ENCODE measurements around the gene PTPRN2. TPM values are rescaled to one million over a fixed set of nuclear protein-coding genes. Genes with fewer than 3 reads are reported as not detected.

The PTPRN2 gene
- polyA plus RNA-seq, 1 experiment: 0.31 TPM

DNA sequence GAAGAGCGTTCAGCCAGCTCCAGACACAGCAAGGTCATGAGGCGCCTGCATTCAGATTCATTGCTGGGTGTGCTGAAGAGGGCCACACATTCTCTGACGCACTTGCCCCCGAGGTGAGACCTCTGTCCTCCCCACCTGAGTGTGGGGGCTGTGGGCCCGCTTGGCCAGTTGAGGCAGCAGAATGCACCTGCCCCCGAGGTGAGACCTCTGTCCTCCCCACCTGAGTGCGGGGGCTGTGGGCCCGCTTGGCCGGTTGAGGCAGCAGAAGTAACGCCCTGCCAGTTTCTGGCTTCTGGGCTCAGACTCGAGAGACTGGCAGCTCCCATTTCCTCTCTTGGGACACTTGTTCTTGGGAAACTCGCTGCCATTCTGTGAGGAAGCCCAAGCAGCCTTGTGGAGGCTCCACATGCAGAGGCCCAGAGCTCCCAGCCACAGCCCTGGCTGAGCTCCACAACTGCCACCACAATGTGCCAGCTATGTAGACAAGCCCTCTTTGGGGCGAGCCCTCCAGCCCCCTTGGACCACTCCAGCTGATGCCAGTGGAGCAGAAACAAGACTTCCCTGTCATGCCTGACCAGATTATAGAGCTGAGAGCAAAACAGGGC lies 816.8 kb downstream of the PTPRN2 start:
- H3K4me3 ChIP-seq (ENCODE audit: low read depth, low read length): no peak overlapping the region
- TF ChIP-seq, protein P1, sequence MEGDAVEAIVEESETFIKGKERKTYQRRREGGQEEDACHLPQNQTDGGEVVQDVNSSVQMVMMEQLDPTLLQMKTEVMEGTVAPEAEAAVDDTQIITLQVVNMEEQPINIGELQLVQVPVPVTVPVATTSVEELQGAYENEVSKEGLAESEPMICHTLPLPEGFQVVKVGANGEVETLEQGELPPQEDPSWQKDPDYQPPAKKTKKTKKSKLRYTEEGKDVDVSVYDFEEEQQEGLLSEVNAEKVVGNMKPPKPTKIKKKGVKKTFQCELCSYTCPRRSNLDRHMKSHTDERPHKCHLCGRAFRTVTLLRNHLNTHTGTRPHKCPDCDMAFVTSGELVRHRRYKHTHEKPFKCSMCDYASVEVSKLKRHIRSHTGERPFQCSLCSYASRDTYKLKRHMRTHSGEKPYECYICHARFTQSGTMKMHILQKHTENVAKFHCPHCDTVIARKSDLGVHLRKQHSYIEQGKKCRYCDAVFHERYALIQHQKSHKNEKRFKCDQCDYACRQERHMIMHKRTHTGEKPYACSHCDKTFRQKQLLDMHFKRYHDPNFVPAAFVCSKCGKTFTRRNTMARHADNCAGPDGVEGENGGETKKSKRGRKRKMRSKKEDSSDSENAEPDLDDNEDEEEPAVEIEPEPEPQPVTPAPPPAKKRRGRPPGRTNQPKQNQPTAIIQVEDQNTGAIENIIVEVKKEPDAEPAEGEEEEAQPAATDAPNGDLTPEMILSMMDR (IDR thresholded peaks at IDR 0.05; ENCODE audit: insufficient read depth, low read depth, low read length): no peak
- ChIA-PET POLR2A (no interaction called here), CTCF (interaction anchor here (0.6 kb wide), 1 partner anchor 877 kb away, joined by 3 read pairs; no protein-coding TSS in a partner anchor)
- no peak for DNase-seq (ENCODE audit: low read depth)
- H3K36me3 ChIP-seq (ENCODE audit: control insufficient read depth, insufficient read depth, low read length): no peaks in the 10 kb centered on the region
- no peaks in the 10 kb centered on the region for H3K27me3 ChIP-seq (ENCODE audit: control insufficient read depth, insufficient read depth, low read length)

DNA sequence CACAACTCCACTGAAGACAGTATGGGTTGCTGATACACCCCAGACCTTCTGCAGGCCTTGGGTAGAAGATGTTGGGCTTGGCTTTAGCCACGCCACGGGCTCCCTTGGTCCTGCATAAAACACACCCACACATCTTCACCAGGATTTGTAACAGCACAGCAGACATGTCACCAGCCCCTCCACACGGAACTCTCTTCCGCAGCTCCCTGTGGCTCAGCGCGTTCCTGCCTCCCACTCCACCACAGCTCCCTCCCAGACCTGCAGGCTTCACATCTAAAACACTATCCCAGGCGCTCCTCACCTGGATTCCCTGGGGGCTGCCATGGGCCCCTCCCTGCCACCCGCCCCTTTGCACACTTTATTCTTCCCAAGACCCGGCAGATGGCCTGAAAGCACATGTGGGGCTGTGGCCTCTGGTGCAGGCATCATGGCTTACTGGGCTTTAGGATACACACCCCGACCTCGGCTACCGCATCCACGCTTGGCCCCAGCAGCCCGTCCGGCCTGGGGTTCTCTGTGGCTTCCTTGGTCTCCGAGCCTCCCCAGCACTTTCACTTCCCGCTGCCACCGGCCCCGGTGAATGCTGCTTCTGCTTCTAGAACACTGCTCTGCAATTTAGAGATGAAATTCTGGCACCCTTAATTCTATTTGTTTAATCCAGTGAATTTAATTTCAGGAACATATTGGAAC lies 818.0 kb downstream of the PTPRN2 start:
- TF ChIP-seq, protein P1 (IDR thresholded peaks at IDR 0.05; ENCODE audit: insufficient read depth, low read depth, low read length): no peak
- POLR2A ChIA-PET: no interaction called here
- CTCF ChIA-PET: no interaction called here
- H3K4me3 ChIP-seq (ENCODE audit: low read depth, low read length): no peak overlapping the region
- H3K27me3 ChIP-seq (ENCODE audit: control insufficient read depth, insufficient read depth, low read length): no peaks in the 10 kb centered on the region
- no peaks in the 10 kb centered on the region for H3K36me3 ChIP-seq (ENCODE audit: control insufficient read depth, insufficient read depth, low read length)
- no peak for DNase-seq (ENCODE audit: low read depth)

DNA sequence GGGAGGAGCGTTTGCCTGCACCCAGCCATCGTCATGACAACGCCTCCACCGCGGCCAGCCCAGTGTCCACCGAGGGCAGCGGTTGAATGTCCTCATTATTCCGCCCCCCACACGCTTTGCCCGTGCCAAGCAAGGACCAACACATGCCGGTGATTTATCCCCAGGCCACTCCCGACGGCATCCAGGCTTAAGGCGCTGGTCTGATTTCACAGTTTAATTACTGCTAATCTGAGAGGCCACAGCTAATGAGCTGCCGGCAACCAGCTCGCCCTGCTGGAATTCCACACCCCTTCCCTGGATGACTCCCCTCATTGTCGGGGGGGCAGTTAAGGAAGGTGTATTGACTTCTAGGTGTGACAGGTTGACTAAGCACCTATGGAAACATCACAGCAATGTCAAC lies 818.5 kb downstream of the PTPRN2 start:
- no peak for DNase-seq (ENCODE audit: low read depth)
- TF ChIP-seq, protein P1 (IDR thresholded peaks at IDR 0.05; ENCODE audit: insufficient read depth, low read depth, low read length): no peak
- H3K27me3 ChIP-seq (ENCODE audit: control insufficient read depth, insufficient read depth, low read length): no peaks in the 10 kb centered on the region
- CTCF ChIA-PET: no interaction called here
- no peak overlapping the region for H3K4me3 ChIP-seq (ENCODE audit: low read depth, low read length)
- POLR2A ChIA-PET: no interaction called here
- H3K36me3 ChIP-seq (ENCODE audit: control insufficient read depth, insufficient read depth, low read length): no peaks in the 10 kb centered on the region

DNA sequence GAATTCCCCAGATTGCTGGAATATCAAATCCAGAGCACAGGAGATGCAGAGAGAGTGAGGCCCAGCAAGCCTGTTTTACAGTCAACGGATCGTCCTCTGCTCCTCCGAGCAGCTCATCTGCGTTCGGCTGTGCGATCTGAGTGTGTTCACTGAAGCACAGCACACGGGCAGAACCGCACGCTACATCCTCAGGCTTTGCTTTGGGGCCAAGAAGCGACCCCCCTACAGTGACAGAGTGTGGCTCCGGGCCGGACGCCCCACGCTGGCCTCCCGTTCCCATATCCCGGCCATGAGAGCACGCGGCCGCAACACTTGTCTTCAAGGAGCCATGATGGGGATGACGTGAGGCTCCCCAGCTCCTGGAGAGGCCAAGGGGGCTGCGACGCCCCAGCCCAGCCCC lies 819.4 kb downstream of the PTPRN2 start:
- DNase-seq (ENCODE audit: low read depth): no peak
- no peak overlapping the region for H3K4me3 ChIP-seq (ENCODE audit: low read depth, low read length)
- TF ChIP-seq, protein P1 (IDR thresholded peaks at IDR 0.05; ENCODE audit: insufficient read depth, low read depth, low read length): no peak
- ChIA-PET CTCF (no interaction called here), POLR2A (no interaction called here)
- H3K36me3 ChIP-seq (ENCODE audit: control insufficient read depth, insufficient read depth, low read length): no peaks in the 10 kb centered on the region
- no peaks in the 10 kb centered on the region for H3K27me3 ChIP-seq (ENCODE audit: control insufficient read depth, insufficient read depth, low read length)

DNA sequence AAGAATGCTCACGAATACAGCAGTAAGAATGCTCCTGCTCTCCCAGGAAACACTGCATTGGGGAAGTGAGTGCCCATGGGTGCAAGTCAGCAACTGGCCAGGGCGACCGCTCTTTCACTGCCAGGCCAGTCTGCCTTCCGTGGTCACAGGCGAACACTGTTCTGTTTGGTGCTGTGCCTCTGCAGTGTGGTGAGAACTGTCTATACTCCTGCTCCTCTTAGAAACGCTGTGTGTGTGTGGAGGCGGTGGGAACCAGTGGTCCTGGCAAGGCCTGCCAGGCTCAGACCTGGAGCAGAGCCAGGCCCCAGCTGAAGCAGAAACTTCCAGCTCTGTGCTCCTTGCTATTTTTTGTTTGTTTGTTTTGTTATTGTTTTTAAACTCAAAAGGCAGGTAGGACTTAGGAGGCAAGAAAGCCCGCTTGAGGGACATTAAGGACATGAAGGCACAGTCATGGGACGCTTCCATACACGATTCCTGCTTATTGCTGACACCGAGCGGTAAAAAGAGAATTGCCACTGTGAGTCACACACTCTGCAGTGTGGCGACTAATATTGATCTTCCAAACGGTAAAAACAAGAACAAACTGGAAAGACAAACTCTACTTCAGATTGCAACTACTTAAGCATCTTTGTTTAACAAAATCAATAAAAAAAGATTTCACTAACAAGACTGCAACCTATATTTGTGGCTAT lies 820.0 kb downstream of the PTPRN2 start:
- ChIA-PET POLR2A (no interaction called here), CTCF (no interaction called here)
- Histone ChIP-seq H3K36me3 (ENCODE audit: control insufficient read depth, insufficient read depth, low read length) (no peaks in the 10 kb centered on the region), H3K27me3 (ENCODE audit: control insufficient read depth, insufficient read depth, low read length) (no peaks in the 10 kb centered on the region), H3K4me3 (ENCODE audit: low read depth, low read length) (no peak overlapping the region)
- no peak for DNase-seq (ENCODE audit: low read depth)
- TF ChIP-seq, protein P1 (IDR thresholded peaks at IDR 0.05; ENCODE audit: insufficient read depth, low read depth, low read length): no peak

All from BJ (cell line).